GM12878 (cell line): ENCODE measurements around the gene TET2. TPM values are rescaled to one million over a fixed set of nuclear protein-coding genes. Genes with fewer than 3 reads are reported as not detected.

Source experiments
- ATAC-seq: fragments of 200-7000 bp; cut with Tn5 transposase; 3 replicates; pipeline ENCODE4 v1.9.1; 2020; ENCODE audit warnings: mild to moderate bottlenecking, moderate library complexity
- BruUV-seq: library from RNA; stranded (reverse); fragments of 400-500 nt; replicated peaks from 2 replicates; lab custom pipeline; 2021; lab: Mats Ljungman, UMichigan
- CTCF ChIA-PET: fragments of 300-600 bp; sonication (Branson Sonifier 250); formaldehyde crosslinking; extraction: SDS; loops from one replicate; lab custom pipeline; 2021; ENCODE audit warnings: inconsistent platforms; lab: Yijun Ruan, JAX
- POLR2A ChIA-PET: fragments of 350-600 bp; formaldehyde crosslinking; extraction: SDS; loops from one replicate; lab custom pipeline; 2021; ENCODE audit warnings: inconsistent platforms; lab: Charles Lee
- RAD21 ChIA-PET: fragments of 300-600 bp; sonication (Branson Sonifier 250); formaldehyde crosslinking; loops from one replicate; lab custom pipeline; 2023; ENCODE audit warnings: antibody characterized with exemption; ENCODE audit not compliant: unreplicated experiment; lab: Charles Lee
- SMC1A ChIA-PET: fragments of 300-600 bp; sonication (Branson Sonifier 250); formaldehyde crosslinking; loops from one replicate; lab custom pipeline; 2023; ENCODE audit not compliant: unreplicated experiment, uncharacterized antibody; lab: Charles Lee
- DNase-seq: peaks from one replicate; pipeline ENCODE4 v3.0.0-alpha.2; 2011; ENCODE audit warnings: low read depth, low spot score
- FAIRE-seq: peaks from 3 replicates; lab custom pipeline; 2011; peaks lifted over from hg19 to GRCh38; lab: Jason Lieb, UNC
- H2AFZ ChIP-seq: 2 replicates; pipeline ENCODE4 v1.6.0; 2011; ENCODE audit warnings: low read depth, low read length, control low read depth; ENCODE audit not compliant: control insufficient read depth
- H3K27ac ChIP-seq: 2 replicates; pipeline ENCODE4 v1.5.1; 2011; ENCODE audit warnings: control low read depth; ENCODE audit not compliant: control insufficient read depth, insufficient read depth
- H3K27me3 ChIP-seq, 2 experiments: replicated peaks in 1 of 2; 2 replicates each; pipeline versions ENCODE4 v1.6.0 to v1.6.1; 2011; ENCODE audit warnings: low read length in 1 of 2; ENCODE audit not compliant: control insufficient read depth in 2 of 2, insufficient read depth in 2 of 2
- H3K36me3 ChIP-seq, 2 experiments: 2 replicates each; pipeline ENCODE4 v1.5.1; 2011; ENCODE audit warnings: low read length in 1 of 2; ENCODE audit not compliant: control insufficient read depth in 2 of 2, insufficient read depth in 2 of 2
- H3K4me1 ChIP-seq: 2 replicates; pipeline ENCODE4 v1.6.1; 2011; ENCODE audit warnings: mild to moderate bottlenecking, low read length, moderate library complexity, mixed read lengths; ENCODE audit not compliant: control insufficient read depth, insufficient read depth
- H3K4me2 ChIP-seq: 2 replicates; pipeline ENCODE4 v1.6.0; 2011; ENCODE audit warnings: control low read depth; ENCODE audit not compliant: control insufficient read depth, insufficient read depth
- H3K4me3 ChIP-seq: fragments of 200-600 bp; sonication (generic); 2 replicates; pipeline ENCODE4 v1.5.1; 2016
- H3K79me2 ChIP-seq: 2 replicates; pipeline ENCODE4 v1.6.0; 2011; ENCODE audit warnings: low read length; ENCODE audit not compliant: control insufficient read depth, insufficient read depth
- H3K9ac ChIP-seq: 2 replicates; pipeline ENCODE4 v1.8.0; 2011; ENCODE audit warnings: low read length, control low read depth, mixed read lengths; ENCODE audit not compliant: control insufficient read depth, insufficient read depth
- H3K9me3 ChIP-seq: replicated peaks from 3 replicates; pipeline ENCODE4 v1.5.1; 2011; ENCODE audit warnings: mild to moderate bottlenecking, low read length; ENCODE audit not compliant: control insufficient read depth, insufficient read depth
- H4K20me1 ChIP-seq: 2 replicates; pipeline ENCODE4 v1.6.0; 2011; ENCODE audit not compliant: control insufficient read depth, insufficient read depth
- BACH1 ChIP-seq: fragments of 450-650 bp; IDR thresholded peaks from 2 replicates; pipeline ENCODE4 v1.6.1; 2017; ENCODE audit warnings: mild to moderate bottlenecking, borderline replicate concordance
- CREB1 ChIP-seq: IDR thresholded peaks from 2 replicates; pipeline ENCODE4 v1.6.1; 2012; ENCODE audit warnings: low read depth, mild to moderate bottlenecking, inconsistent platforms
- ETV6 ChIP-seq, 2 experiments: fragments of 450-650 bp in 1 of 2; IDR thresholded peaks in 1 of 2; conservative IDR thresholded peaks in 1 of 2; 2 replicates each; pipeline ENCODE4 v1.6.1; 2014; ENCODE audit warnings: antibody characterized with exemption in 1 of 2, borderline replicate concordance in 1 of 2, low read depth in 1 of 2, mild to moderate bottlenecking in 1 of 2, moderate library complexity in 1 of 2
- FOXK2 ChIP-seq: fragments of 450-650 bp; IDR thresholded peaks from 2 replicates; pipeline ENCODE4 v1.6.1; 2017; ENCODE audit warnings: mild to moderate bottlenecking, moderate library complexity
- PAX8 ChIP-seq: fragments of 450-650 bp; IDR thresholded peaks from 2 replicates; pipeline ENCODE4 v1.6.1; 2017; ENCODE audit warnings: mild to moderate bottlenecking, moderate library complexity
- TCF3 ChIP-seq: IDR thresholded peaks from 2 replicates; pipeline ENCODE4 v1.6.1; 2012; ENCODE audit warnings: low read depth, mild to moderate bottlenecking, low read length, borderline replicate concordance; ENCODE audit not compliant: insufficient read depth
- WGBS: methylation state at CpG from one replicate; pipeline ENCODE4 v1.1.6; 2016; ENCODE audit warnings: low lambda C conversion rate; ENCODE audit not compliant: insufficient replicate concordance, insufficient coverage; ENCODE audit errors: missing lambda C conversion rate; 5-methylcytosine and 5-hydroxymethylcytosine counted together
- in situ Hi-C: fragments of 300-500 bp; cut with MboI; formaldehyde crosslinking; loops from 9 replicates; pipeline ENCODE4 v1.14.3; 2018; ENCODE audit warnings: mixed read lengths
- intact Hi-C: fragments of 100-400 bp; cut with micrococcal nuclease; formaldehyde crosslinking; loops from one replicate; pipeline ENCODE4 v1.14.2; 2022; ENCODE audit not compliant: unreplicated experiment
- polyA plus RNA-seq, 11 experiments: library from polyadenylated mRNA; depleted of rRNA in 4 of 11; unstranded in 6 of 11; stranded (reverse) in 5 of 11; fragments of >200 nt; fragmentation: Nextera tagmentation in 4 of 11; fragmentation: Illumina TruSeq in 1 of 11; extraction: Ambion mirVana in 4 of 11; extraction: Trizol in 1 of 11; gene quantifications; 1 replicate in 1 of 11; 2 replicates in 10 of 11; pipeline versions ENCODE4 v1.2.1 to v1.2.3, GENCODE V29; 2011 to 2016; ENCODE audit warnings: inconsistent platforms in 2 of 11, missing spikeins in 2 of 11, low read depth in 1 of 11
- total RNA-seq, 4 experiments: library from RNA; depleted of rRNA in 3 of 4; stranded (reverse); fragments of >200 nt in 3 of 4; fragmentation: Illumina TruSeq in 1 of 4; extraction: Trizol in 1 of 4; gene quantifications; 2 replicates each; pipeline versions ENCODE4 v1.2.1 to v1.2.3, GENCODE V29; 2013 to 2021

The TET2 gene
- total and polyA plus RNA-seq, 10 of the 15 experiments (the other 5 are each of a cell fraction or from before 2014, with no cell fraction given): 3.7 to 49.0 (median 27.5) TPM

DNA sequence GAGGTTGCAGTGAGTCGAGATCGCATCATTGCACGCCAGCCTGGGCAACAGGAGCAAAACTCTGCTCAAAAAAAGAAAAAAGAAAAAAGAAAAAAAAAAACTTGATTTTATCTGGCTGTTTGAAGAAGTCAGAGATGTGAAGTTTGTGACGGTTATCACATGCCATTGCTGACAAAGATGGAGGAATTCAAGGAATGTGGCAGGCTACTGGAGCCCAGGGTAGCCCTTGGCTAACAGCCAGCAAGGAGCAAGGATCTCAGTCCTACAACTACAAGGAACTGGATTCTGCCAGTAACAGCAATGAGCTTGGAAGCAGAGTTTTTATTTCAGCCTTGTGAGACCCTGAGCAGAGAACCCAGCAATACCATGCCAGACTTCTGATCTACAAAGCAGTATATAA lies 24.3 kb upstream of the TET2 start:
- ChIA-PET POLR2A (interaction anchor here (0.5 kb wide), 1 partner anchor 546 kb away, joined by 3 read pairs; no protein-coding TSS in a partner anchor), SMC1A (interaction anchor here (0.6 kb wide), 2 partner anchors 38 to 135 kb away, joined by 3 to 5 read pairs; no protein-coding TSS in a partner anchor), RAD21 (no interaction called here), CTCF (interaction anchor here (0.6 kb wide), 1 partner anchor 127 kb away, joined by 4 read pairs; no protein-coding TSS in a partner anchor)
- H3K27me3 ChIP-seq: no peaks in the 10 kb centered on the region
- no peak overlapping the region for H3K4me2 ChIP-seq
- BruUV-seq: no TSS peak
- TF ChIP-seq PAX8: no peak
- no peak for TF ChIP-seq ETV6 (conservative IDR thresholded peaks at IDR 0.05 in 1 of 2, IDR thresholded peaks at IDR 0.05 in 1 of 2; ENCODE audit: borderline replicate concordance in 1 of 2, low read depth in 1 of 2)
- no peak for TF ChIP-seq BACH1
- no peak for TF ChIP-seq TCF3
- no peak for TF ChIP-seq CREB1
- TF ChIP-seq FOXK2: no peak
- no peaks in the 10 kb centered on the region for H3K36me3 ChIP-seq
- FAIRE-seq (no peak), ATAC-seq (no peak), DNase-seq (no peak)
- no peak overlapping the region for H3K27ac ChIP-seq
- in situ Hi-C loops: no loop called here
- H4K20me1 ChIP-seq: no peaks in the 10 kb centered on the region
- no peak overlapping the region for H3K4me3 ChIP-seq
- no peaks in the 10 kb centered on the region for H3K4me1 ChIP-seq
- no peaks in the 10 kb centered on the region; the same call in 2 of the 3 replicates for H3K9me3 ChIP-seq
- no peak overlapping the region for H2AFZ ChIP-seq
- H3K9ac ChIP-seq: no peak overlapping the region
- WGBS: 100% methylated on average over 4 of the region's 4 CpGs
- intact Hi-C loops: no loop called here
- H3K79me2 ChIP-seq: no peaks in the 10 kb centered on the region
